Frontal cortex (tissue), 4 donors: Measurements from ENCODE around the gene TSPAN5. TPM values are rescaled to one million over a fixed set of nuclear protein-coding genes. Genes with fewer than 3 reads are reported as not detected.

ENCODE experiments used
- DNase-seq, 2 donors: peaks; one replicate each; pipeline ENCODE4 v3.0.0; 2012; ENCODE audit warnings: low spot score in 2 of 2
- FAIRE-seq: peaks from 2 replicates; lab custom pipeline; 2012; peaks lifted over from hg19 to GRCh38; lab: Jason Lieb, UNC
- total RNA-seq: library from RNA; depleted of rRNA; stranded (reverse); fragments of >200 nt; gene quantifications from one replicate; pipeline ENCODE4 v1.2.3, GENCODE V29; 2014
- donor health status: control.
- donor health status: control.
- donor health status: control.

The TSPAN5 gene
- total RNA-seq, 1 donor from 2014 or later = 67.3 TPM

GRCh38 chr4:98674404-98675173 is 16.2 kb upstream of the TSPAN5 start:
- no peak for FAIRE-seq

DNA sequence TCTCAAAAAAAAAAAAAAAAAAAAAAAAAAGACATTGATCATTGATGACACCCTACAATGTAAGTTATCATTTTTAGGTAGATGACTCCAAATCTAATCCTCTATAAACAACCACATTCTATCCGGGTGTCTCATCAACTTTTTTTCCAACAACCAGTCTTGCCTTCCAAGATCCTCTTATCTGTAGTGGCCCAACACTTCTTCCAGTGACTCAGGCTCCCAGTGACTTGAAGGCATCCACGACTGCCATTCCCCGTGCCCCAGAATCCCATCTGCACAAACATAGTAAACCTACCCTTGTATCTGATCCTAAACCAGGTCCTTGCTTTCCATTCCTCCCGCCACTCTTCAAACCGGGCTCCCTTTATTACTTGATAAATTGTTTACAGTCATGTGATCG is 15.6 kb upstream of the TSPAN5 start:
- DNase-seq = no peak

More at GRCh38 chr4:98674404-98675173, 16.2 kb upstream of the TSPAN5 start:
- DNase-seq = no peak

GRCh38 chr4:98673288-98673644 is 14.9 kb upstream of the TSPAN5 start:
- no peak for FAIRE-seq

More for the DNA sequence above, 15.6 kb upstream of the TSPAN5 start:
- no peak for FAIRE-seq

GRCh38 chr4:98672583-98673287 is 14.3 kb upstream of the TSPAN5 start:
- DNase-seq (no peak), FAIRE-seq (no peak)

More at GRCh38 chr4:98673288-98673644, 14.9 kb upstream of the TSPAN5 start:
- DNase-seq = no peak

GRCh38 chr4:98671131-98671530 is 12.7 kb upstream of the TSPAN5 start:
- DNase-seq (no peak), FAIRE-seq (no peak)

DNA sequence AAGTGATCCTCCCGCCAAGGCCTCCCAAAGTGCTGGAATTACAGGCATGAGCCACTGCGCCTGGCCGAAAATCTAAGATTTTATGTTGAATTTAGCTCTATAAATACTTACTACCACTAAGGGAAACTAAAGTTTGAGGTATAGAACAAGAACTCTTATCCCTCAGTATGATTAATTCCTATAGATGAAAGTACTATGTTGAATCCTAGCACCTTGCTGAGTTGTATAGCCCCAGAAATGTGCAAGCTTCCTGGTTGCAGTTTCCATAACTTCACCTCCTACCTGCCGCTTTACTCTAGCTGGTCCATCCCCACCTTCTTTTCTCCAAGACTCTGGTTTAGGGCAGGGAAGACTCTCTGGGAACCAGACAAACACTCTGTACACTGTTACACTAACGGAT is 11.8 kb upstream of the TSPAN5 start:
- DNase-seq (no peak), FAIRE-seq (no peak)

DNA sequence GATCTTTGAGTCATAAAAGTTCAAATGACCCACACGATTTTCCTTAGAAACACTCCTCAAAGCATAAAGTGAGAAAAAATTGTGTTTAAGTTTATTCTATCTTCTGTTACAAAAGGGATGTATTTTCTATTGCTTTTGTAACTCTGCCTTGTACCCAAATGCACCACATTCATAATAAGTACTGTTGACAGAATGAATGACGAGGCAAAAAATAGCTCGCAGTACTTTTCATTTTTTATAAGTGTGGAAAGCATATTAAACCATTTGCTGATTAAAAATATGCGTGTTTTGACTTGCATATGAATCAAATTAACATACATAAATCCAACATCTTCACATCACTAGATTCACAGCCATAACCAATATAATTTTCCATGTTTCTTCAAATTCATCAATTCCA is 11.2 kb upstream of the TSPAN5 start:
- no peak for FAIRE-seq

GRCh38 chr4:98664959-98665358 is 6.5 kb upstream of the TSPAN5 start:
- DNase-seq (no peak), FAIRE-seq (no peak)

More for the DNA sequence above, 11.2 kb upstream of the TSPAN5 start:
- no peak for DNase-seq

GRCh38 chr4:98663226-98664006 is 5.0 kb upstream of the TSPAN5 start:
- FAIRE-seq (no peak), DNase-seq (no peak)

DNA sequence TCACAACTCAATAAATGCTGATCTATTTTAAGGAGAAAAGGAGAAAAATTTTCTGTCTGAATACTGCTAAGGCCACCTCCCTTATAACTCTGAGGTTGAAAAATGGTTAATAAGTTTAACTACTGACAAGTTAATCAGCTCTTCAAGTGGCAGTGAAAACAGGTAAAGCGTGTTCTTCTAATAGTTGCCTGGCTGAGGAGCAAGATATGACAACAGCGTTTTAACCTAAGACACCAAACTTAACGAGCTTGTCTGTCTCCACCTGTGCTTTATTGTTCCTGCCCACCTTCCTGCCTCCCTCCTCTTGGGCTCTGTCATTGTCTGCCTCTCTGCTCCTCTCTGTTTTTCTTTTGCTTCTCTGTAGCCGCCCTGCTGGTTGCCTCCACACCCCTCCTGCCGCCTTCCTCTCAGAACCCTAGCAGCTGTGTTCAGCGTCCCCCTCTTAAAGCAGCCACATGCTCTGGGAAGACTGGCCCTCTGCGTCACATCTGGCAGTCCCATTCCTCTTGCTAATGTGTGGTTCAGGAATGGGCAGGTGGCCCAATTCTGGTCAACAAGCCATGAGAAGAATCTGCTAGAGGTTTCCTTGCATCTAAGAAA is 4.3 kb upstream of the TSPAN5 start:
- DNase-seq = no peak

GRCh38 chr4:98662055-98662453 is 3.6 kb upstream of the TSPAN5 start:
- DNase-seq (no peak), FAIRE-seq (no peak)

More for the DNA sequence above, 4.3 kb upstream of the TSPAN5 start:
- FAIRE-seq = no peak

- DNase-seq = no peak
- FAIRE-seq = no peak
These were observed 3.1 kb upstream of the TSPAN5 start for GRCh38 chr4:98661371-98662054.

DNA sequence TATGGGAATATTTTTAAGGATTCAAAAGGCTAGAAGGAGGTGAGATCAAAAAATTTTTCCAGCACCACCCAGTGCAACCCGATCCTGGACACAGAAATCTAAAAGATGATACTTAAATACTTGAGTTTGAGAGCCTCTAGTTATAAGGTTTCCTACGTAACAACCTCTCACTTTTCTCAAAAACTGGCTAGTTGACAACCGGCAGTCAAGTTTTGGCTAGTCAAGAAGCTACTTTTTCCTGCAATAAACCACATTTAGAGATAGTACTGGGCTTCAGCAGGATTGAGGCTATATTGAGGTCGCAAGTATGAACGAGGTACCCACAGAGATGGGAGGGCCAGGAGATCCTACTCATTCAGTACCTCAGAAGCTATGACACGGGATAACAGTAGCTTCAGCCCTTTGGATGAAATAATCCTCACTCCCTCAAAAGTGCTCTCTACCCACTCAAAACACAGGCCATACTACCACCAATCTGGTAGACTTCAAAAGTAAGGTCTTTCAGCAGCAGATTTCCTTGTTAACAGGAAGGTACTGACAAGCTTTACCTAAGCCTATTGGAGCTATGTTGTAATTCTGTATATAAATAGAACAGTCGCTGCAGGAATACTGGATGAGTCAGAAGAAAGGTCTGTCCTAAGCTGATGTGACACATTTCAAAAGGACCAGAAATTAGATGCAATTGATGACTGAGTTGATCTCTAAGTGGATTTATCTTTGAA is 1.5 kb upstream of the TSPAN5 start:
- no peak for DNase-seq
- no peak for FAIRE-seq

DNA sequence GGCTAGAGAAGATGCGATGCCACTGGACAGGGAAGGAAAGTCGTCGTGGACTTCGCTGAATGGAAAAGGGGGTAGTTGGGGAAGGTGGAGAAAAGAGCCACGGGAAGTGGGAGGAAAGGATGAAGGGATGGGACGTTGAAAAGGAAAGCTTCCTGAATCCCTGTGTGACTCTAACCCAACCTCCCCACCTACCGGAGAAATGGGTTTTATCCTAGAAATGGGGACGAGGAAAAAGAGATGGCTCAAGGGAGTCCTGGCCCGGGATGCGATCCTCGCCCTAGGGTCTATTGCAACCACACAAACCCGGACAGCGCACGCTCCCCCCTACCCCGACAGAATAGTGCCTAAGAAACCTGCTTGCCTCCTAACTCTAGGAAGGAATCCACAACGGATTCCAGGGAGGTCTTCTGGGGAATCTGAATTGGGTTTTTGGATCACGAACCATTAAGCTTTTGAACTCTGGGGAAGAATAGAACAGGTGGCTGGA is 738 bp upstream of the TSPAN5 start:
- FAIRE-seq (no peak), DNase-seq (peak in 1 of 2 donors; percentile 50)

- DNase-seq (peak; percentile 65 to 77), FAIRE-seq (no peak)
These were observed 702 bp downstream of the TSPAN5 start for GRCh38 chr4:98657531-98658286.

GRCh38 chr4:98656886-98657285 is 1.5 kb downstream of the TSPAN5 start:
- FAIRE-seq = no peak
- DNase-seq = no peak

DNA sequence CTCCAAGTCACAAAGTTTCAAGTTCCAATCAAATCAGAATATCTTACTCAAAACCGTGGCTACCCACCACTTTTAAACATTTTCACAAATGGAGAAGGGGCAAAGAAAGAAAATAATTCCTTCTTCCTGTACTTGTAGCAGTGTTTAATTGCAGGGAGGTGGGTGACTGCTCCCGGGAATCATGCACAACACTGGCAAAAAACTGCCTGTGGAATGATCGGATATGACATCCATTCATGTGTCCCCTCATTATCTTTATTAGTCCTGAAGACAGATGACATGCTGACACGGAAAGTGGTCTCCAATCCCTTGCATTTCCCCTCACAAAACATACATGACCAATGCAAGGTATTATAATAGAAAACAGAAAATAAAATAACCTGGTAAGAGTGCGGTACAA is 2.0 kb downstream of the TSPAN5 start:
- DNase-seq (no peak), FAIRE-seq (no peak)
